Amniotic stem cell (primary cell): Measurements from ENCODE around the gene FCGBP.
"Not testable (repeated sequence)": the region's sequence is repeated elsewhere in the genome, so short reads cannot be mapped to it uniquely, and the experiment has no call there.

ENCODE experiments used
- DNase-seq: peaks from one replicate; lab custom pipeline; 2025; lab: John Stamatoyannopoulos, UW

FCGBP gene

GRCh38 chr19:39917561-39918182 lies 16.8 kb downstream of the FCGBP start:
- DNase-seq, result no peak

- DNase-seq, result no peak
Measured at GRCh38 chr19:39916851-39917396, 17.5 kb downstream of the FCGBP start.

- no peak for DNase-seq
Measured at GRCh38 chr19:39916236-39916635, 18.2 kb downstream of the FCGBP start.

- DNase-seq, result no peak
Measured at GRCh38 chr19:39915848-39916215, 18.6 kb downstream of the FCGBP start.

GRCh38 chr19:39915101-39915847 lies 19.2 kb downstream of the FCGBP start:
- DNase-seq, result no peak

GRCh38 chr19:39913682-39914333 lies 20.6 kb downstream of the FCGBP start:
- no peak for DNase-seq

GRCh38 chr19:39908803-39909202 lies 25.6 kb downstream of the FCGBP start:
- no peak for DNase-seq

- no peak for DNase-seq
Measured at GRCh38 chr19:39906820-39907611, 27.4 kb downstream of the FCGBP start.

- DNase-seq, result no peak
Measured at GRCh38 chr19:39906283-39906682, 28.2 kb downstream of the FCGBP start.

GRCh38 chr19:39903486-39904091 lies 30.8 kb downstream of the FCGBP start:
- not testable (repeated sequence) for DNase-seq

- not testable (repeated sequence) for DNase-seq
Measured at GRCh38 chr19:39902326-39902725, 32.1 kb downstream of the FCGBP start.

- not testable (repeated sequence) for DNase-seq
Measured at GRCh38 chr19:39901681-39902080, 32.8 kb downstream of the FCGBP start.

GRCh38 chr19:39898858-39899257 lies 35.6 kb downstream of the FCGBP start:
- not testable (repeated sequence) for DNase-seq

- not testable (repeated sequence) for DNase-seq
Measured at GRCh38 chr19:39897511-39898245, 36.8 kb downstream of the FCGBP start.

- DNase-seq, result not testable (repeated sequence)
Measured at GRCh38 chr19:39895096-39895495, 39.3 kb downstream of the FCGBP start.

GRCh38 chr19:39894236-39894606 lies 40.2 kb downstream of the FCGBP start:
- not testable (repeated sequence) for DNase-seq

GRCh38 chr19:39893366-39894235 lies 40.8 kb downstream of the FCGBP start:
- DNase-seq, result not testable (repeated sequence)

GRCh38 chr19:39892506-39892902 lies 41.9 kb downstream of the FCGBP start:
- DNase-seq, result not testable (repeated sequence)

GRCh38 chr19:39891660-39892505 lies 42.6 kb downstream of the FCGBP start:
- not testable (repeated sequence) for DNase-seq
